SK-N-SH (cell line): ENCODE data around the gene PRKN.

Experiments
- MXI1 ChIP-seq: IDR thresholded peaks from 2 replicates; pipeline ENCODE4 v1.6.1; 2012; ENCODE audit warnings: mild to moderate bottlenecking, low read depth, low read length, improper control_type of control experiment
- RAD21 ChIP-seq: IDR thresholded peaks from 2 replicates; pipeline ENCODE4 v1.6.1; 2012; ENCODE audit warnings: mild to moderate bottlenecking, low read length
- SIN3A ChIP-seq: IDR thresholded peaks from 2 replicates; pipeline ENCODE4 v1.6.1; 2012; ENCODE audit warnings: low read depth, mild to moderate bottlenecking, low read length, moderate library complexity, borderline replicate concordance
- SMC3 ChIP-seq: IDR thresholded peaks from 2 replicates; pipeline ENCODE4 v1.6.1; 2012; ENCODE audit warnings: low read depth, low read length, improper control_type of control experiment
- TEAD4 ChIP-seq: IDR thresholded peaks from 2 replicates; pipeline ENCODE4 v1.4.0; 2012; ENCODE audit warnings: mild to moderate bottlenecking, borderline replicate concordance; ENCODE audit not compliant: insufficient read depth
- TF ChIP-seq, protein P1 (sequence below): fragments of 200-600 bp; sonication (generic); IDR thresholded peaks from 2 replicates; pipeline ENCODE4 v1.6.1; 2017; ENCODE audit warnings: antibody characterized with exemption, mild to moderate bottlenecking, moderate library complexity

DNA sequence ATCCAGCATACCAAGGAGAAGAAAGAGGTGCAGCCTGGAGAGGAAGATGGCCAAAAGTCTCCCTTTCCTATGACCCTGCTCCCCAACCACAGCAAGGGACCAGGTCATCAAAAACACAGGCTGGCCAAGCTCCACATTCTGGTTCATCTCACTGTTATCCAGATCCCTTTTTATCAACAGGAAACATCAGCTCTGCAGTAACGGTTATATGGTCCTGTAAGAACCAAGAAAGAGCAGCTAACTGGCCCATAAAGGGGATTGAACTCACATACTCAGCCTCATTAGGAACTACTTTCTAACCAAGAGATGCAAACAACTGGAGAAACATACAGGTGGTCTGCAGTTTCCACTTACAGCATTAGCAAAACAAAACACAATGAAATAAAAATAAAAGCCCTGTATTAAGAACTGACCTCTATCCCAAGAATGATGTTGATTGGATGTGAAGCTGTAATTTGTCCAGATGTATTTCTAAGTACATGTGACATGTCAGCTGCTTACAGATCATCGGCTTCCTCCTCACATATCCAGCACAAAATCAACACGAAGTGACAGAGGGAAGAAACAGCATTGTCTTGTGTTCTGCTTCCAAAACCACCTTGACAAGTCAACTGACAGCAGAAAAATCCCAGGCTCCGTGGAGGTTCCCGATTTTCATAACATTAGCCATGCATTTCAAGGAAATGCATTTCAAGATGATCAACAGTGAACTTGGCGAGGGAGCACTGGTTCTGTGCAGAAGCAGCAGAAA is 896.5 kb downstream of the PRKN start:
- TF ChIP-seq SIN3A, result no peak
- TF ChIP-seq MXI1, result peak; percentile 21; the same call in 1 of the 2 replicates
- TF ChIP-seq RAD21, result peak; percentile 2; the same call in 1 of the 2 replicates
- TF ChIP-seq SMC3, result no peak
- TF ChIP-seq, protein P1, sequence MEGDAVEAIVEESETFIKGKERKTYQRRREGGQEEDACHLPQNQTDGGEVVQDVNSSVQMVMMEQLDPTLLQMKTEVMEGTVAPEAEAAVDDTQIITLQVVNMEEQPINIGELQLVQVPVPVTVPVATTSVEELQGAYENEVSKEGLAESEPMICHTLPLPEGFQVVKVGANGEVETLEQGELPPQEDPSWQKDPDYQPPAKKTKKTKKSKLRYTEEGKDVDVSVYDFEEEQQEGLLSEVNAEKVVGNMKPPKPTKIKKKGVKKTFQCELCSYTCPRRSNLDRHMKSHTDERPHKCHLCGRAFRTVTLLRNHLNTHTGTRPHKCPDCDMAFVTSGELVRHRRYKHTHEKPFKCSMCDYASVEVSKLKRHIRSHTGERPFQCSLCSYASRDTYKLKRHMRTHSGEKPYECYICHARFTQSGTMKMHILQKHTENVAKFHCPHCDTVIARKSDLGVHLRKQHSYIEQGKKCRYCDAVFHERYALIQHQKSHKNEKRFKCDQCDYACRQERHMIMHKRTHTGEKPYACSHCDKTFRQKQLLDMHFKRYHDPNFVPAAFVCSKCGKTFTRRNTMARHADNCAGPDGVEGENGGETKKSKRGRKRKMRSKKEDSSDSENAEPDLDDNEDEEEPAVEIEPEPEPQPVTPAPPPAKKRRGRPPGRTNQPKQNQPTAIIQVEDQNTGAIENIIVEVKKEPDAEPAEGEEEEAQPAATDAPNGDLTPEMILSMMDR, result no peak
- no peak for TF ChIP-seq TEAD4
